Thyroid gland (tissue), 4 donors: Measurements from ENCODE around the gene TSG101. TPM values are rescaled to one million over a fixed set of nuclear protein-coding genes. Genes with fewer than 3 reads are reported as not detected.

Experiments used
- DNase-seq, 2 donors: peaks; one replicate each; pipeline ENCODE4 v3.0.0-alpha.2; 2019
- H3K27ac ChIP-seq, 3 donors: fragments of 200-600 bp; sonication (generic); 1 replicate in 2 of 3; 2 replicates in 1 of 3; pipeline ENCODE4 v1.5.1; 2016 to 2019; ENCODE audit warnings: mild to moderate bottlenecking in 1 of 3, moderate library complexity in 1 of 3
- H3K27me3 ChIP-seq: fragments of 200-600 bp; sonication (generic); one replicate; pipeline ENCODE4 v1.5.1; 2019
- H3K36me3 ChIP-seq, 2 donors: fragments of 200-600 bp; sonication (generic); one replicate each; pipeline ENCODE4 v1.5.1; 2016 to 2019
- H3K4me1 ChIP-seq, 2 donors: fragments of 200-600 bp; sonication (generic); one replicate each; pipeline ENCODE4 v1.5.1; 2017 to 2019
- H3K4me3 ChIP-seq, 3 donors: fragments of 200-600 bp; sonication (generic); replicated peaks in 1 of 3; 1 replicate in 2 of 3; 2 replicates in 1 of 3; pipeline ENCODE4 v1.5.1; 2016; ENCODE audit warnings: mild to moderate bottlenecking in 1 of 3
- H3K9me3 ChIP-seq: fragments of 200-600 bp; sonication (generic); one replicate; pipeline ENCODE4 v1.5.1; 2017
- CTCF ChIP-seq, 6 experiments: fragments of 200-600 bp in 3 of 6; fragments of 450-650 bp in 3 of 6; sonication (generic) in 3 of 6; IDR thresholded peaks; one replicate each; pipeline ENCODE4 v1.5.1; 2016 to 2019; ENCODE audit warnings: antibody characterized with exemption in 6 of 6, mild to moderate bottlenecking in 2 of 6, inconsistent platforms in 1 of 6, moderate library complexity in 1 of 6
- POLR2A ChIP-seq, 2 donors: fragments of 450-650 bp; IDR thresholded peaks; one replicate each; pipeline ENCODE4 v1.6.1; 2017; ENCODE audit warnings: antibody characterized with exemption in 2 of 2, mild to moderate bottlenecking in 2 of 2, moderate library complexity in 1 of 2
- WGBS, 2 donors: methylation state at CpG; one replicate each; pipeline ENCODE4 v1.1.5; 2017; 5-methylcytosine and 5-hydroxymethylcytosine counted together
- intact Hi-C: fragments of 100-400 bp; cut with DNase I; formaldehyde crosslinking; loops from one replicate; pipeline ENCODE4 v1.15.1; 2023
- total RNA-seq, 4 donors: library from RNA; depleted of rRNA; stranded (reverse); fragments of >200 nt; gene quantifications; one replicate each; pipeline ENCODE4 v1.2.3, GENCODE V29; 2016

TSG101 gene
- total RNA-seq, 4 donors from 2014 or later, result 71.5 to 147 (median 99.3) TPM

GRCh38 chr11:18533365-18533764 lies 6.6 kb upstream of the TSG101 start:
- no peak for DNase-seq
- H3K9me3 ChIP-seq, result no peaks in the 10 kb centered on the region
- 91 to 94% methylated on average over 3 of the region's 3 CpGs for WGBS, 2 donors
- H3K27ac ChIP-seq, result no peak overlapping the region
- H3K36me3 ChIP-seq, result peaks cover 0 to 7% of the 10 kb centered on the region in 2 donors
- intact Hi-C loops, result loop anchor here (10.0 kb wide), 1 partner anchor 101 kb away; the partner anchor contains the start of gene SPTY2D1
- TF ChIP-seq POLR2A (IDR thresholded peaks at IDR 0.05), result no peak
- TF ChIP-seq CTCF (IDR thresholded peaks at IDR 0.05), result no peak
- no peaks in the 10 kb centered on the region for H3K4me1 ChIP-seq
- no peak overlapping the region for H3K4me3 ChIP-seq
- H3K27me3 ChIP-seq, result no peaks in the 10 kb centered on the region

GRCh38 chr11:18527512-18527911 lies 770 bp upstream of the TSG101 start:
- intact Hi-C loops, result no loop called here
- peaks cover 0 to 4% of the 10 kb centered on the region in 2 donors for H3K4me1 ChIP-seq
- DNase-seq, result no peak
- H3K9me3 ChIP-seq, result no peaks in the 10 kb centered on the region
- no peaks in the 10 kb centered on the region for H3K27me3 ChIP-seq
- TF ChIP-seq CTCF (IDR thresholded peaks at IDR 0.05) (no peak), POLR2A (IDR thresholded peaks at IDR 0.05) (no peak)
- WGBS, 2 donors, result 36 to 46% methylated on average over 5 of the region's 5 CpGs
- no peaks in the 10 kb centered on the region for H3K36me3 ChIP-seq
- H3K4me3 ChIP-seq, result peak overlapping the region; percentile 77 to 87 (median 84)
- H3K27ac ChIP-seq, result peak overlapping the region; percentile 89 to 93 (median 91)

- 1% methylated on average over 8 of the region's 8 CpGs for WGBS, 2 donors
- TF ChIP-seq POLR2A (IDR thresholded peaks at IDR 0.05) (no peak), CTCF (IDR thresholded peaks at IDR 0.05) (no peak)
- H3K9me3 ChIP-seq, result no peaks in the 10 kb centered on the region
- no peaks in the 10 kb centered on the region for H3K36me3 ChIP-seq
- intact Hi-C loops, result no loop called here
- peak overlapping the region; percentile 89 to 93 (median 91) for H3K27ac ChIP-seq
- peak overlapping the region; percentile 77 to 87 (median 84) for H3K4me3 ChIP-seq
- no peak for DNase-seq
- H3K27me3 ChIP-seq, result no peaks in the 10 kb centered on the region
- peaks cover 0 to 4% of the 10 kb centered on the region in 2 donors for H3K4me1 ChIP-seq
Observed at GRCh38 chr11:18526130-18526520, 617 bp downstream of the TSG101 start.

DNA sequence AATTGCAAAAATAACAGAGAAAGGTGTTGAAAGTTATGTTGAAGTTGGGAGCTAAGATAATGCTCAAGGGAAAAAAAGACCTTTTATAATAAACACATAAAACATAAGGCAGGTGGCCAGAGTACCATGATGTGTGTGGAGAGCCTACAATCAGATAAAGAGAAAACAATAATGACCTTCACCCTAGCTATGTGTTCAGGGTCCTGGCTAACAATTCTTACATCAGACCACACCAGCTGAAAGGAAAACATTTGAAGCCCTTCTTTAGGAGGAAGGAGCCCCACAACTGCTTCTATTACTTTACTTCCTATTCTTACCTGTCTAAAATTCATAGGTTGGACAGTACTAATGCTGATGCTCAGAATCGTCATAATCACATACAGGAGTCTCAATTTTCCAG lies 2.5 kb downstream of the TSG101 start:
- no peak for DNase-seq
- H3K4me1 ChIP-seq, result peaks cover 0 to 4% of the 10 kb centered on the region in 2 donors
- intact Hi-C loops, result no loop called here
- no peak for TF ChIP-seq CTCF (IDR thresholded peaks at IDR 0.05)
- H3K4me3 ChIP-seq, result no peak overlapping the region
- no peak overlapping the region for H3K27ac ChIP-seq
- no peaks in the 10 kb centered on the region for H3K36me3 ChIP-seq
- 80 to 94% methylated on average over 1 of the region's 1 CpG for WGBS, 2 donors
- no peaks in the 10 kb centered on the region for H3K9me3 ChIP-seq
- H3K27me3 ChIP-seq, result no peaks in the 10 kb centered on the region

DNA sequence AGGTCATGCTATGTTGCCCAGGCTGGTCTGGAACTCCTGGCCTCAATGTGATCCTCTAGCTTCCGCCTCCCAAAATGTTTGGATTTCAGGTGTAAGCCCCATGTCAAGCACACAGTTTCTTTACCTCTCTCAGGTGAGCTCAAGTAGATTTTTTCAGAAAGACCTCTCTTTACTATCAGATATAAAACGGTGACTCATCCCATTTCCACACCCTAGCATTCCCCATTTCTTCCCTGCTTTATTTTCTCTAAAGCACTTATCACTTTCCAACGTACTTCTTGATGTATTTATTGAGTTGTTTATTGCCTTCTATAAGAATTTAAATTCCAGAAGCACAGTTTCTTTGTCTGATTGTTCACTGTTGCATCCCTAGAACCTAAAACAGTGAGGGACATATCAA lies 3.7 kb downstream of the TSG101 start:
- Histone ChIP-seq H3K27me3 (no peaks in the 10 kb centered on the region), H3K9me3 (no peaks in the 10 kb centered on the region), H3K4me1 (peaks cover 0 to 4% of the 10 kb centered on the region in 2 donors), H3K27ac (no peak overlapping the region), H3K36me3 (no peaks in the 10 kb centered on the region), H3K4me3 (no peak overlapping the region)
- TF ChIP-seq CTCF (IDR thresholded peaks at IDR 0.05) (no peak), POLR2A (IDR thresholded peaks at IDR 0.05) (no peak)
- intact Hi-C loops, result no loop called here
- DNase-seq, result no peak
- whole genome bisulfite sequencing, 2 donors, result 94 to 97% methylated on average over 3 of the region's 3 CpGs
